ENCODE data around the gene PTGES2.

GRCh38 chr9:128101231-128101661 is 26.3 kb downstream of the PTGES2 start:
- no peak for TF ChIP-seq EZH2phosphoT487 (IDR thresholded peaks at IDR 0.05; ENCODE audit: unreplicated experiment)
- TF ChIP-seq NANOG (IDR thresholded peaks at IDR 0.05; ENCODE audit: borderline replicate concordance), result no peak
- TF ChIP-seq CTCF (conservative IDR thresholded peaks at IDR 0.05; ENCODE audit: low read depth in 2 of 2), result no peak
- no peak for TF ChIP-seq POLR2AphosphoS5 (IDR thresholded peaks at IDR 0.05; ENCODE audit: low read depth)
- TF ChIP-seq CREB1 (CRISPR knock-in tag; IDR thresholded peaks at IDR 0.05; ENCODE audit: low read depth), result no peak
- TF ChIP-seq REST (IDR thresholded peaks at IDR 0.05; ENCODE audit: unreplicated experiment), result no peak
- TF ChIP-seq EZH2 (IDR thresholded peaks at IDR 0.05; ENCODE audit: low read depth, unreplicated experiment), result no peak
- no peak for TF ChIP-seq ZNF114 (CRISPR knock-in tag; IDR thresholded peaks at IDR 0.05)
- no peak for TF ChIP-seq JUNB (IDR thresholded peaks at IDR 0.05; ENCODE audit: unreplicated experiment)
- TF ChIP-seq ZNF331 (CRISPR knock-in tag; IDR thresholded peaks at IDR 0.05; ENCODE audit: low read depth), result no peak
- no peak for TF ChIP-seq STAT1 (IDR thresholded peaks at IDR 0.05; ENCODE audit: unreplicated experiment)
- no peak for TF ChIP-seq ETS1 (IDR thresholded peaks at IDR 0.05)

Measured in GM23338 (cell line).